ENCODE data around the gene EXOG. TPM values are rescaled to one million over a fixed set of nuclear protein-coding genes. Genes with fewer than 3 reads are reported as not detected.

Gene EXOG
- total RNA-seq, 4 donors from 2014 or later = 6.2 to 22.8 (median 13.8) TPM

DNA sequence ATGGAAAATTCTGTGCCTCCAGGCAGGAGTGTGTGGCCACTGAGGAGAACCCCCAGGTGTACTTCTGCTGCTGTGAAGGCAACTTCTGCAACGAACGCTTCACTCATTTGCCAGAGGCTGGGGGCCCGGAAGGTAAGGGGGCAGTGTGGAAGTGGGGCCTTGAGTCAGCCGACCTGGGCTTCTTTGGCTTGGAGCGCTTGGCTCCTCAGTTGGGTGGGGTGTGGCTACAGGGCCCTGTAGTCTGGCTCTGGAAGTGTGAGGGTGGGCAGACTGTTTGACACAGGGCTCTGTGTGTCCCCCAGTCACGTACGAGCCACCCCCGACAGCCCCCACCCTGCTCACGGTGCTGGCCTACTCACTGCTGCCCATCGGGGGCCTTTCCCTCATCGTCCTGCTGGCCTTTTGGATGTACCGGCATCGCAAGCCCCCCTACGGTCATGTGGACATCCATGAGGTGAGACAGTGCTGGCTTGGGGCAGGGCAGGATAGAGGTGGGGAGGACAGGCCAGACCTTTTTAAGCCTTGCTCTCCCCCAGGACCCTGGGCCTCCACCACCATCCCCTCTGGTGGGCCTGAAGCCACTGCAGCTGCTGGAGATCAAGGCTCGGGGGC lies 18.2 kb upstream of the EXOG start:
- H3K4me3 ChIP-seq = no peak overlapping the region
- TF ChIP-seq, protein P1, sequence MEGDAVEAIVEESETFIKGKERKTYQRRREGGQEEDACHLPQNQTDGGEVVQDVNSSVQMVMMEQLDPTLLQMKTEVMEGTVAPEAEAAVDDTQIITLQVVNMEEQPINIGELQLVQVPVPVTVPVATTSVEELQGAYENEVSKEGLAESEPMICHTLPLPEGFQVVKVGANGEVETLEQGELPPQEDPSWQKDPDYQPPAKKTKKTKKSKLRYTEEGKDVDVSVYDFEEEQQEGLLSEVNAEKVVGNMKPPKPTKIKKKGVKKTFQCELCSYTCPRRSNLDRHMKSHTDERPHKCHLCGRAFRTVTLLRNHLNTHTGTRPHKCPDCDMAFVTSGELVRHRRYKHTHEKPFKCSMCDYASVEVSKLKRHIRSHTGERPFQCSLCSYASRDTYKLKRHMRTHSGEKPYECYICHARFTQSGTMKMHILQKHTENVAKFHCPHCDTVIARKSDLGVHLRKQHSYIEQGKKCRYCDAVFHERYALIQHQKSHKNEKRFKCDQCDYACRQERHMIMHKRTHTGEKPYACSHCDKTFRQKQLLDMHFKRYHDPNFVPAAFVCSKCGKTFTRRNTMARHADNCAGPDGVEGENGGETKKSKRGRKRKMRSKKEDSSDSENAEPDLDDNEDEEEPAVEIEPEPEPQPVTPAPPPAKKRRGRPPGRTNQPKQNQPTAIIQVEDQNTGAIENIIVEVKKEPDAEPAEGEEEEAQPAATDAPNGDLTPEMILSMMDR (IDR thresholded peaks at IDR 0.05) = no peak
- TF ChIP-seq POLR2A (IDR thresholded peaks at IDR 0.05) = no peak
- no peaks in the 10 kb centered on the region for H3K36me3 ChIP-seq
- no peaks in the 10 kb centered on the region for H3K4me1 ChIP-seq
- no peak overlapping the region for H3K27ac ChIP-seq
- no peak for DNase-seq
- no peaks in the 10 kb centered on the region for H3K9me3 ChIP-seq
- no peaks in the 10 kb centered on the region for H3K27me3 ChIP-seq
- intact Hi-C loops (cut with DNase I; ENCODE audit: low total_unique reads) = loop anchor here (5.0 kb wide), 1 partner anchor 131 kb away; the partner anchor contains the start of gene XYLB

DNA sequence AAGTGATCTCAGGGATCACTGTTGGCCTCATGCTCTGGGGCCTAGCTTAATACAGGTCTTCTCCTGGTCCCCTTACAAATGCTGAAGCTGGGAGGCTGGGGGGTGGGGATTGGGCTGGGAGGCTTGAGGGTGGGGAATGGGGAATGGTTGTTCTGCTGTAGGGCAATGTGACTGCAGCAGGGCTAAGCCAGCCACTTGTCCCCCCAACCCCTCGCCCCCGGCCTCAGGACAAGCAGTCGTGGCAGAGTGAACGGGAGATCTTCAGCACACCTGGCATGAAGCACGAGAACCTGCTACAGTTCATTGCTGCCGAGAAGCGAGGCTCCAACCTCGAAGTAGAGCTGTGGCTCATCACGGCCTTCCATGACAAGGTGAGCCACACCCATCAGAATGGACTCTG lies 17.2 kb upstream of the EXOG start:
- no peaks in the 10 kb centered on the region for H3K27me3 ChIP-seq
- no peaks in the 10 kb centered on the region for H3K36me3 ChIP-seq
- DNase-seq = no peak
- no peaks in the 10 kb centered on the region for H3K9me3 ChIP-seq
- H3K27ac ChIP-seq = no peak overlapping the region
- H3K4me1 ChIP-seq = no peaks in the 10 kb centered on the region
- no peak for TF ChIP-seq POLR2A (IDR thresholded peaks at IDR 0.05)
- TF ChIP-seq, protein P1 (IDR thresholded peaks at IDR 0.05) = no peak
- H3K4me3 ChIP-seq = no peak overlapping the region
- intact Hi-C loops (cut with DNase I; ENCODE audit: low total_unique reads) = loop anchor here (5.0 kb wide), 1 partner anchor 132 kb away; the partner anchor contains the start of gene XYLB

DNA sequence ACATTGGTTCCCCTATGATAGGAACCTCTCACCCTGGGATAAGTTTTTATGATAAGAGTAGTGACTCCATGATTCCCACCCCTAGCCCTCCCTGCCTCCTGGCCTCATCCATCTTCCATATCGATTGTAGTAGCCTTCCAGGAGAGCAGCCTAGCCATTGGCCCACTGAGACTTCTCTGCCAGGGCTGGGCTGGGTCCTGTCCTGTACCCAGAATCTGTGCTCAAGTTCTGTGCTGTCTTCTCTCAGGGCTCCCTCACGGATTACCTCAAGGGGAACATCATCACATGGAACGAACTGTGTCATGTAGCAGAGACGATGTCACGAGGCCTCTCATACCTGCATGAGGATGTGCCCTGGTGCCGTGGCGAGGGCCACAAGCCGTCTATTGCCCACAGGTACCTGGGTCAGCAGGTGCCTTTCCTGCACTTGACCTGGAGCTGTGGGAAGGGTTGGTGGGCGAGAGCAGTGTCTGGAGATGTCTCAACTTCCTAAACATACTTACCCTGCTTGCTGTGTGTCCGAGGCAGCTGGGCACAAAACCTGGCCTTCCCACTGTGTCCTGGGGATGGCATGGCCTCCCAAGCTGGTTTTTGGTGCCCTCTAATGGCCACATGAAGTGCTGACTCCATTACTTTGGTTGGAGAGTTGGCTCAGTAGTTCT lies 16.6 kb upstream of the EXOG start:
- no peaks in the 10 kb centered on the region for H3K36me3 ChIP-seq
- no peaks in the 10 kb centered on the region for H3K4me1 ChIP-seq
- H3K27me3 ChIP-seq = no peaks in the 10 kb centered on the region
- peak; percentile 59 to 65 for DNase-seq
- no peaks in the 10 kb centered on the region for H3K9me3 ChIP-seq
- no peak overlapping the region for H3K27ac ChIP-seq
- intact Hi-C loops (cut with DNase I; ENCODE audit: low total_unique reads) = loop anchor here (5.0 kb wide), 1 partner anchor 132 kb away; the partner anchor contains the start of gene XYLB
- TF ChIP-seq, protein P1 (IDR thresholded peaks at IDR 0.05) = peak; percentile 77 to 86 (median 84)
- TF ChIP-seq POLR2A (IDR thresholded peaks at IDR 0.05) = no peak
- H3K4me3 ChIP-seq = no peak overlapping the region

DNA sequence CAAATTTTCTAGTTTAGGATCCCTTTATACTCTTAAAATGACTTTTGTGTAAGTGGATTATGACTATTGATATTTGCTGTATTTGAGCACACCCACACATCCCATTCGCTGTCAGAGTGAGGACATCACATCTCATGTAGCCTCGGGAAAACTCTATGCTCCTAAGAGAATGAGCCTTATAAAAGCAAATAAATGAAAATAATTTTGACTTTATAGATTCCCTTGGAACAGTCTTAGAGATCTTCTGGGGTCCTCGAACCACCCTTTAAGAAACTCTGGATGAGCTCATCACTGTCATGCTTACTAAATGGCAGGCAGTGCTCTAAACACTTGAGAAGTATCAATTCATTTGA lies 16.1 kb upstream of the EXOG start:
- DNase-seq = no peak
- TF ChIP-seq POLR2A (IDR thresholded peaks at IDR 0.05) = no peak
- TF ChIP-seq, protein P1 (IDR thresholded peaks at IDR 0.05) = no peak
- Histone ChIP-seq H3K36me3 (no peaks in the 10 kb centered on the region), H3K27me3 (no peaks in the 10 kb centered on the region), H3K4me3 (no peak overlapping the region), H3K27ac (no peak overlapping the region), H3K4me1 (no peaks in the 10 kb centered on the region), H3K9me3 (no peaks in the 10 kb centered on the region)
- intact Hi-C loops (cut with DNase I; ENCODE audit: low total_unique reads) = no loop called here

DNA sequence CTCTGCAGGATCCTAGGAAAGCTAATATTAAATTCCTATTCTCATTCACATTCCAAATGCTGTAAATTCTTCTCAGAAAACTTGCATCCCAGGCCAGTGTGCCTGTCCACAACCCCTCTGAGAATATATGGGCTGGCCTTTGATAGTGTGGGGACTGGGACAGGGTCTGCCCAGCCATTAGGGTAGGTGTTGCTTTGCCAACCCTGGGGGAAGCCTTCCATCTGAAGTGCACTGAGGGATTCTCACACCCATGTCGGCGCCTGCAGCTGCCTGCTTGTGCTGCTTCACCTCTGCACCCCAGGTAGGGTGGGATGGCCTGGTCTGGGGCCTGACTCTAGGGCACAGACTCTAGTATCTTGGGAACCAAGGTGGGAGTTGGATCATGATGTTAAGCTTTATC lies 15.2 kb upstream of the EXOG start:
- H3K4me1 ChIP-seq = no peaks in the 10 kb centered on the region
- TF ChIP-seq, protein P1 (IDR thresholded peaks at IDR 0.05) = no peak
- no peak for TF ChIP-seq POLR2A (IDR thresholded peaks at IDR 0.05)
- intact Hi-C loops (cut with DNase I; ENCODE audit: low total_unique reads) = no loop called here
- no peaks in the 10 kb centered on the region for H3K36me3 ChIP-seq
- no peak overlapping the region for H3K27ac ChIP-seq
- H3K27me3 ChIP-seq = no peaks in the 10 kb centered on the region
- no peaks in the 10 kb centered on the region for H3K9me3 ChIP-seq
- no peak for DNase-seq
- H3K4me3 ChIP-seq = no peak overlapping the region

Measured in uterus (tissue), 4 donors.